ENCODE results near the gene PTPRD.

Gene PTPRD

GRCh38 chr9:8572209-8572608, 2040.6 kb downstream of the PTPRD start:
- DNase-seq (ENCODE audit: extremely low read depth in 1 of 2, low read depth in 1 of 2), result no peak

- DNase-seq (ENCODE audit: extremely low read depth in 1 of 2, low read depth in 1 of 2), result no peak
These were observed 2041.2 kb downstream of the PTPRD start for GRCh38 chr9:8571643-8572042.

- no peak for DNase-seq (ENCODE audit: extremely low read depth in 1 of 2, low read depth in 1 of 2)
These were observed 2042.0 kb downstream of the PTPRD start for GRCh38 chr9:8570776-8571175.

DNA sequence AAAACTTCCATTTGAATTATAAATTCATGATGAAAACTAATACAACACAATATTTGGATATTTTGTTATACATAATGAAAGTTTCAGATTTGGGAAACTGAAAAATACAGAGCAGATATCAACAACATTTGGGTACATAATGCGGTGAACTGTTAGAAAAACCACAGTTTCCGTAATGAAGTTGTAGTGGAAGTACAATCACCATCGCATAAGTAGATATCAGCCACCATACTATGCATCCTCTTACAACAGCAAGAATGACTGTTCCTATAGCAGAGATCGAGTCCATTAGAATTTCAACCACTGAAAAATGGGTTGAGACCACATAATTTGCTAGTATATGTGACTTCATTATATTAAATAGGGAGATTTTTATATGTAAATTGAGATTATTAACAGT, 2043.0 kb downstream of the PTPRD start:
- DNase-seq (ENCODE audit: extremely low read depth in 1 of 2, low read depth in 1 of 2), result no peak

- DNase-seq (ENCODE audit: extremely low read depth in 1 of 2, low read depth in 1 of 2), result no peak
These were observed 2044.7 kb downstream of the PTPRD start for GRCh38 chr9:8567963-8568579.

DNA sequence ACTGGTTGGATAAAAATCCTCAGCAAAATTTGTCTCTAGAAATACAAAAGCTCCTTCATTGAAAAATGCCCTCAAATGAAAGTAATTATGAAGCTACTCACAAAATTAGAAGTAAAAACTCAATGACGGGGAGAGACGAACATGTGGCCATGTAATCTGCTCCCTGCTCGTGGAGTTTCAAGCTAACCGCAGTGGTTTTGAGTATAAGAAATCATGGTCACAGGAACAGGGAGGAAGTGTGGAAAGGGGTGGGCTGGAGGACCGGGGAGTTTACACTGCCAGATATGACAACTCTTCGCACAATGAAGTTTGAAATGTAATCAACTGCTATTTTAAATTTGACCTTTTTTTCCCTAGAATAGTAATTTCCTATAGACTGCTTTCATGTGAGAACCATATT, 2047.8 kb downstream of the PTPRD start:
- DNase-seq (ENCODE audit: extremely low read depth in 1 of 2, low read depth in 1 of 2), result no peak

DNA sequence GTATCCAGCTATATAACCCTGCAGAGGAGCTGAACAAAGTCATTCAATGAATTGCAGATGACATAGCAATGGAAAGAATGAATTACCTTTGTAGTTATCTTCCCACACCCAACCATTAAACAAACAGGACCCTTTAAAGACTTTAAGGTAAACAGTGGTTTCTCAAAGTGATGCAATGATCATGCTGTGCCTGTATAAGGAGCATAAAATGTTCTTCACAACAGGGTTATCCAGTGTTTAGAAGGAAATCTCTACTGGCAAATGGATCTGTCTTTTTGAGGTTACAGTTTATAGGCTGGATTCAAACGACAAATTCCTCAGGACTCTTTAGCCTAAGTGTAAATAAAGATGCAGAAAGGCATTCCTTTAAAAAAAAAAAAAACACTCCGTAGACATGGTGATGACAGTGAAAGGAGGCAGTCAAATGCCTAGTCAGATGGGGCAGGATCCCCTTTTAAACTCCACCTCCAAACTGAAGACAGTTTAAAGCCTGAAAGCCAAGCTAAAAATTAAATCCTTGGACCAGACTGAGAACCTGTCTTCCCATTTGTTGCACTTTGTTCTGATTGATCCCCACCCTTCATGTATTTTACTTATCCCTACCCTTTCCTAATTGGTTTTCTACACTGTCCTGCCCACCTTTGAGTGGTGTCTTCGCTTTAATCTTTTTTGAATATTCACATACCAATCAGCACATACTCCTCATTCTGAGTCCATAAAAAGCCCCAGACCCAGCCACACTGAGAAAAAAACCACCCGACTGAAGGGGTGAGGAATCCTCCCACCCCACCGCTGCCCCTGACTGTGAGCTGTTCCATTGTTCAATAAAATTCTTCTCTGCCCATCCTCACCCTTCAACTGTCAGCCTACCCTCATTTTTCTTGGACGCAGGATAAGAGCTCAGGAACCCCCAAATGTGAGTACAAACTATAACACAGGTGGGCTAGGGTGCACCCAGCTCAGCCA, 2052.0 kb downstream of the PTPRD start:
- DNase-seq (ENCODE audit: extremely low read depth in 1 of 2, low read depth in 1 of 2), result no peak

DNA sequence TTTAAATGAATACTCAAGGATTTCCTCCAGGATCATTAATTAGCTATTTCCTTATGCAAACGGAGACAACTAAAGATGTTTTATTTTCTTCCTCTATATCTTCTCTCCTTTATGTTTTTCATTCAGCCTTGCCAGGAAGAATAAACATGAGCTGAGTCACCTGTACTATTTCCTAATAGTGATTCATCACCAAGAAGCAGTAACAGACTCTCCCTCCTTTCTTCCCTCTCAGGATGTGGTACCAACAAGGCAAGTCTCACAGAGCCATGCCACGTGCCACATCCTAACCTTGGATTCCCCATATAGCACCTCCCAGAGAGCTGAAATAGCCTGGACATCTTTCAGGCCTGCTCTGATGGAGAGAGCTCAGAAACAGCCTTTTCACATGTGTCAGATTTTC, 2054.6 kb downstream of the PTPRD start:
- DNase-seq (ENCODE audit: extremely low read depth in 1 of 2, low read depth in 1 of 2), result no peak

- DNase-seq (ENCODE audit: extremely low read depth in 1 of 2, low read depth in 1 of 2), result no peak
These were observed 2056.9 kb downstream of the PTPRD start for GRCh38 chr9:8555762-8556500.

DNA sequence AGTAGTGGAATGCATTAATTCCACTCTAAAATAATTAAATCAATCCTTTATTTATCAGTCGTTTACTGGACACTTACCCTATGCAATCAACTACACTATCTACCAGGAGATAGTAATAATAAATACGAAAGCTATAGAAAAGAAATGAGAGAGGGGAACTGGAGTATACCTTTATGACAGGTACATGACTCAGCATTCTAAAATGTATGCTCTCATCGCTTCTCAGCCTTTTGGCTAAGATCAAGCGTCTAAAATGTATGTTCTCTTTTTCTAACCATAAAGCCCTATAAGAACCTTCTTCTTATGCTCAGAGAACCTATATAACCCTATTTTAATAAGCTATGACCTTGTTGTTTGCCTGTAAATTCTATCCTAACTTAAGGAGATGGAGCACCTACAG, 2059.4 kb downstream of the PTPRD start:
- no peak for DNase-seq (ENCODE audit: extremely low read depth in 1 of 2, low read depth in 1 of 2)

DNA sequence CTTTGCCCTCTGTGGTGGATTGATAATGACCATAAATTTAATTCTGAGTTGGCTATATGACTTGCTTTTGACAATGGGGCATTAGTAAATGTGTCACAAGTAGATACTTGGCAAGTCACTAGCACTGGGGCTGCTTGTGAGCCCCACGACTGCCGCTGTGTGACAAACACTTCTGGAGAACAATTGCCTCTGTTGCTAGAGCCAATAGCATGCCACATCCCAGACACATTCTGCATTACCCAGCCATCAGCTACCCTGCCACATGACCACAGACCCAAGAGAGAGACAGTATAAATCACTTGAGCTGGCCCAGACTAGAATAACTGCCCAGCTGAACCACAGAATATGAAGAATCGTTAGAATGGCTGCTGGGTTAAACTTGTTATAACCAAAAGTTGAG, 2060.1 kb downstream of the PTPRD start:
- no peak for DNase-seq (ENCODE audit: extremely low read depth in 1 of 2, low read depth in 1 of 2)

GRCh38 chr9:8549214-8549613, 2063.6 kb downstream of the PTPRD start:
- DNase-seq (ENCODE audit: extremely low read depth in 1 of 2, low read depth in 1 of 2), result no peak

DNA sequence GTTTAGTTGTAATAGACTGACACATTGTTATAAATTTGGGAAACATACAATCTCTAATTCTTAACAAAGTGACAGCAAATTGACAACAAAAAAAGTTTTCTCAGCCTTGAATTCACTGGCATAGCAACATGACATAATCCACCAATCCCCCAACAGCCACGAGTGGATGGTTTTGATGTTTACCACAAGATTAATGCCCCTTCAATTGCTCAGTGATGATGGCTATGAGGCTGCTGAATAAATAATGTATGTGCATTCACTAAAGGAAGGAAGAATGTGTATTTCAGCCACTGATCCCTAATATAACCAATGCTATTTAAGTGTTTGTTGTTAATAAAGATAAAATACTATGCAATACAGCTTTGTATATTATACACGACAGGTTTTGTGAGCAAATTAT, 2069.6 kb downstream of the PTPRD start:
- DNase-seq (ENCODE audit: extremely low read depth in 1 of 2, low read depth in 1 of 2), result no peak

DNA sequence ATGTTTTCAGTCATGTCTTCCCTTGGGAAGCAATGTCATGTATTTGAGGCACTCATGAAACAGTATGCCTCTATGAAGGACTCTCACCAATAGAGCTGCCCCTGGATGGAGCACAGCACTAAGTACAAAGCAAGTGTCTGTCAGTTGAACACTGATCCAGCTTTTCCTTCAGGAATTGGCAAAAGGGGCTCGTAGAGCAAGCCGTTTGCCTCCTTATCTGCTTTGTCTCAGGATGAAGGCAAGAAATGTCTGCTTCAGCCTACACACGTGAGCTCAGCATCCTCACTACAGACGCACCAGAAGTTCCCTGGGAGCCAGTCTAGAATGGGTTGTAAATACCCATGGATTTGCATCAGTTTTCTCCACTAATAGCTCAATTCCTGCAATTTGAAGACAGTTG, 2070.3 kb downstream of the PTPRD start:
- no peak for DNase-seq (ENCODE audit: extremely low read depth in 1 of 2, low read depth in 1 of 2)

- no peak for DNase-seq (ENCODE audit: extremely low read depth in 1 of 2, low read depth in 1 of 2)
These were observed 2073.1 kb downstream of the PTPRD start for GRCh38 chr9:8539681-8540197.

DNA sequence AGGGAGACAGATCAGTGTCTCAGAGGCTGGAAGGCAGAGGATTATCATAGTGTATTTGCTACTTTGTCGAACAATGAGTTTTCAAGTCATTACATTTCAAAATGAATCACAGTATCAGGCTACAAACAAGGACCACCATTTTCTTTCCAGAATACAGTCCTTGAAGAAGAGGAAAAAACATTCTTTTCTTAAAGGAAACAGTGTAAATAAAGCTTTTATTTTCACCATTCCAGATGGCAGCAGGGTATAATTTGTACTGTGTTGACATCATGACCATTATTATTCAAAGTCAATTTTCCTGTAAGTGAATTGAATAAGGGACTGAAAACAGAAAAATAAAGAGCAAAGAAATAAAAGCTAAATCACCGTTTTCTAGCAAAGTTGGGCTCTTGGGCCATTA, 2076.0 kb downstream of the PTPRD start:
- no peak for DNase-seq (ENCODE audit: extremely low read depth in 1 of 2, low read depth in 1 of 2)

DNA sequence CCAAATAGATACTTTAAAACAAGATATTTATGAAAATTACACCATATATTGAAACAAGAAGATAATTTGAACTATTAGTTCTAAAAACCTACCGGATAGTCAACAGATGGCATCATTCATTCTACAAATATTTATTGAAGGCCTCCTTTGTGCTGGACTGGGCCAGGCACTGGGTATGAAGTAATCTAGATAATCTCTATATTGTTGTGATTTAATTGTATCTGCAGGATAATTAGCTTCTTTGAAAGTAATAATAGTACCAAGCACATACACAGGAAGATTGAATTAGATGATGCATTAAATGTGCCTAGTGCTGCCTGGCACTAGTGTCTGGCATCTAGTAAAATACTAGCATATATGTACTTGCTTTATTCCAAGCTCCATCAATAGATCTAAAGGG, 2078.0 kb downstream of the PTPRD start:
- DNase-seq (ENCODE audit: extremely low read depth in 1 of 2, low read depth in 1 of 2), result no peak

DNA sequence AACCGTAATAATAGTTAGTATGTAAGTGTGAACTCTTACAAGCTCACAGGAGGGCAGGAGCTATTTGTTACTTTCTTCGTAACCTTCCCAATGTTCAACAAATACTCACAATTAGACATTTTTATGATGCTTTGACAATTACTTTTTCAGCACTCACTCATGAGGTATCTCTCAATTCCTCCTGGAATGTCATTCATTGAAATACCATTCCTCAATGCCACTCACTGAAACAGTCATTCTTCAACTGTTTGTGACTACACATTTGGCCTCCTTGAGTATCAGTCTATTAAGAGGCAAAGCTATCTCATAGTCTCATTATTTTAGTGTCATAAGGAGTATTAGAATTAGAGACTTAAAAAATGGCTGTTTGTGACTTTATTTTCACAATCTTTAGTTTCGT, 2079.1 kb downstream of the PTPRD start:
- no peak for DNase-seq (ENCODE audit: extremely low read depth in 1 of 2, low read depth in 1 of 2)

DNA sequence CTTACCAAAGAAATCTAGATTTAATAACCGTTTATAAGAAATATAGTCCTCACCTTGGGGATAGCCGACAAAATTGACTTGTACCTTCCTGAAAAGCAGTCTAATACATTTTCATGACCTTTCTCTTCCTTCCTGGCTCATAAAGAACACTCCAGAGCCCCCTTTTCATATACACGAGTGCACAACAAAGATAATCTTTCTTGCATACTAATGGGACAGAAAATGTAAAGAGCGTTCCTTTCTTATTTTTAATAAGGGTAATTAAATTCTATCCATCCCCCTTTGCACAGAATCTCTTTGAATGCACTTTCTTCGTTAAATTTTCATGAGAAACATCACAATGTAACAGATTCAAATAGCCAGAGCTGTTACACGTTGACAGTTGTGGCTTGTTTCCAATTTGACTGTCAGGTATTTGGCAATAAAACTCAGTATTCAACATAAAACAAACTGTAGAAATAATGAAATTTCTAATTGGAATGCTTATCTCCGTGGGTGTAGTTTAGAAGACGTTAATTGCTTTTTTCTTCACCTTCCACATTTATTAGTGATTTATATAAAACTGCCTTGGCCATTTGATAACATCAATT, 2080.9 kb downstream of the PTPRD start:
- no peak for DNase-seq (ENCODE audit: extremely low read depth in 1 of 2, low read depth in 1 of 2)

GRCh38 chr9:8521112-8521511, 2091.7 kb downstream of the PTPRD start:
- DNase-seq (ENCODE audit: extremely low read depth in 1 of 2, low read depth in 1 of 2), result no peak

DNA sequence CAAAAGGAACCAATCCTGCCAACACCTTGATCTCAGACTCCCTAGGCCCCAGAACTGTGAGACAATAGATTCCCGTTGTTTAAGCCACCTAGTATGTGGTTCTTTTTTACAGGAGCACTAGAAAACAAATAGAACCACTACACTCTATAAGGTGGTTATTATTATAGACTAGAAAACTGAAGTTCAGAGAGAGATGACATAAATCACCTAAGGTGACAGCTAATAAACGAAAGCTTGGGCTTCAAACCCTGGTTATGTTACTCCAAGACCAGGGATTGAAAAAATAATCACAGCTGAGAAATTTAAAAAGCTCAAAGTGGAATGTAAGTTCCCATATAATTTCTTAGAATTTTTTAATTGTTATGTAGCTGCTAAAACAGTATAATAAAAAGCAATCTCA, 2097.1 kb downstream of the PTPRD start:
- no peak for DNase-seq (ENCODE audit: extremely low read depth in 1 of 2, low read depth in 1 of 2)

Data from activated CD8-positive, alpha-beta memory T cell treated with anti-CD3 and anti-CD28 coated beads for 1 hour (primary cell).